Measurements from ENCODE around the gene EID3. TPM values are rescaled to one million over a fixed set of nuclear protein-coding genes. Genes with fewer than 3 reads are reported as not detected.

The EID3 gene
- total RNA-seq = 1.0 and 10.1 TPM in 2 replicates

DNA sequence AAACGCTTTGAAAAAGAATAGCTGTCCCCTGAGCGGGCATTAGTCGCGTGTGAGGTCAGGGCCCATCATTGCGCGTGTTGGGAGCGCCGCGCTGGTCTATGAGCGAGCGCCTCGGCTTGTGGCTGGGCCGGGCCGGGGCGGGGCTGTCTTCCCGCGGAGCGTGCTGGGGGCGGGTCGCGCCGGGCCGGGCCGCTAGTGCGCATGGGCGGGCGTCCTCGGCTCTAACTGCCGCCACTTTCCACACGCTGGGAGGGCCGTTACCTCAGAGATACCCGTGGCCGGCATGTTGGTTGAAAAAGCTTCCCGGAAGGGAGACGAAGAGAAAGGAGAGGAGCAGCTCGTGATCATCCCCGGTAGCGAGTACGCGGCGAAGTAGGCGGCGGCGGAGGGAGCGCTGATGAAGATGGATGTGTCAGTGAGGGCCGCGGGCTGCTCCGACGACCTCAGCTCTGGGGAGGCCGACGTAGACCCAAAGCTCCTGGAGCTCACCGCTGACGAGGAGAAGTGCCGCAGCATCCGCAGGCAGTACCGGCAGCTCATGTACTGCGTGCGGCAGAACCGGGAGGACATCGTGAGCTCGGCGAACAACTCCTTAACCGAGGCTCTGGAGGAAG lies at the start of gene EID3:
Gene EID3 (plus strand): TSS at position 202 of the 614 bp plus-strand sequence. CDS start 196 bp downstream, at position 398.

Other genes starting within 250 kb of the EID3 start
- gene HCFC2, start 239.2 kb upstream of the EID3 start, total RNA-seq = 4.7 and 14.6 TPM in 2 replicates
- gene NFYB, start 165.5 kb upstream of the EID3 start, total RNA-seq = 14.5 and 19.4 TPM in 2 replicates
- 196 and 279 TPM in 2 replicates for gene TXNRD1, start 88.0 kb upstream of the EID3 start, total RNA-seq
- gene CHST11, start 153.2 kb downstream of the EID3 start, total RNA-seq = 3.4 and 19.5 TPM in 2 replicates

All from epithelial cell of alveolus of lung (primary cell).